Measurements from ENCODE around the gene CLASP2. TPM values are rescaled to one million over a fixed set of nuclear protein-coding genes. Genes with fewer than 3 reads are reported as not detected.
"Not testable (repeated sequence)": the region's sequence is repeated elsewhere in the genome, so short reads cannot be mapped to it uniquely, and the experiment has no call there.

The CLASP2 gene
- total and polyA plus RNA-seq, 5 donors from 2014 or later = 7.9 to 65.9 (median 13.3) TPM

GRCh38 chr3:33453331-33453761, 264.7 kb downstream of the CLASP2 start:
- Histone ChIP-seq H3K4me1 (ENCODE audit: control insufficient read depth, insufficient read depth, low read length, poor library complexity, severe bottlenecking) (no peaks in the 10 kb centered on the region), H3K9me3 (ENCODE audit: control insufficient read depth in 2 of 2, low read length in 2 of 2) (no peaks in the 10 kb centered on the region), H3K36me3 (ENCODE audit: control insufficient read depth, insufficient read depth, low read length) (no peaks in the 10 kb centered on the region), H3K27ac (ENCODE audit: insufficient read depth, low read length, poor library complexity, severe bottlenecking) (no peak overlapping the region), H3K27me3 (ENCODE audit: control insufficient read depth, insufficient read depth, low read length) (no peaks in the 10 kb centered on the region), H3K4me3 (ENCODE audit: low read depth, low read length) (no peak overlapping the region)
- DNase-seq (no peak), ATAC-seq (ENCODE audit: low read depth in 2 of 2) (no peak)
- Mint-ChIP-seq H3K4me1 (peaks cover 0 to 4% (median 3%) of the 10 kb centered on the region in 4 donors), H3K27ac (no peak overlapping the region), H3K36me3 (peaks cover 12% of the 10 kb centered on the region), H3K27me3 (no peaks in the 10 kb centered on the region), H3K4me3 (no peak overlapping the region), H3K9me3 (peaks cover 0 to 11% (median 4%) of the 10 kb centered on the region in 7 donors)

GRCh38 chr3:33451994-33452393, 266.1 kb downstream of the CLASP2 start:
- not testable (repeated sequence) for H3K27ac ChIP-seq (ENCODE audit: insufficient read depth, low read length, poor library complexity, severe bottlenecking); H3K36me3 ChIP-seq (ENCODE audit: control insufficient read depth, insufficient read depth, low read length); H3K27me3 Mint-ChIP-seq; H3K36me3 Mint-ChIP-seq; DNase-seq; H3K4me3 Mint-ChIP-seq; H3K4me1 ChIP-seq (ENCODE audit: control insufficient read depth, insufficient read depth, low read length, poor library complexity, severe bottlenecking); H3K9me3 ChIP-seq (ENCODE audit: control insufficient read depth in 2 of 2, low read length in 2 of 2); H3K9me3 Mint-ChIP-seq; ATAC-seq (ENCODE audit: low read depth in 2 of 2); H3K27me3 ChIP-seq (ENCODE audit: control insufficient read depth, insufficient read depth, low read length); H3K4me3 ChIP-seq (ENCODE audit: low read depth, low read length)
- H3K27ac Mint-ChIP-seq = peak overlapping the region in 1 of 3 donors; percentile 44
- peaks cover 0 to 11% (median 7%) of the 10 kb centered on the region in 4 donors for H3K4me1 Mint-ChIP-seq

- no peak overlapping the region for H3K27ac ChIP-seq (ENCODE audit: insufficient read depth, low read length, poor library complexity, severe bottlenecking)
- peak overlapping the region in 1 of 4 donors; percentile 77 for H3K4me3 Mint-ChIP-seq
Measured at GRCh38 chr3:33447958-33448357, 270.1 kb downstream of the CLASP2 start.

GRCh38 chr3:33447256-33447625, 270.8 kb downstream of the CLASP2 start:
- H3K4me1 ChIP-seq (ENCODE audit: control insufficient read depth, insufficient read depth, low read length, poor library complexity, severe bottlenecking); DNase-seq; H3K27me3 ChIP-seq (ENCODE audit: control insufficient read depth, insufficient read depth, low read length); H3K36me3 Mint-ChIP-seq; ATAC-seq (ENCODE audit: low read depth in 2 of 2); H3K9me3 ChIP-seq (ENCODE audit: control insufficient read depth in 2 of 2, low read length in 2 of 2); H3K36me3 ChIP-seq (ENCODE audit: control insufficient read depth, insufficient read depth, low read length); H3K27me3 Mint-ChIP-seq; H3K9me3 Mint-ChIP-seq; H3K27ac ChIP-seq (ENCODE audit: insufficient read depth, low read length, poor library complexity, severe bottlenecking): not testable (repeated sequence)
- Mint-ChIP-seq H3K4me3 (peak overlapping the region; percentile 10 to 84 (median 80)), H3K27ac (peak overlapping the region; percentile 31 to 88 (median 80)), H3K4me1 (peaks cover 5 to 18% (median 12%) of the 10 kb centered on the region in 4 donors)
- H3K4me3 ChIP-seq (ENCODE audit: low read depth, low read length) = peak overlapping the region; percentile 37

More at GRCh38 chr3:33447958-33448357, 270.1 kb downstream of the CLASP2 start:
- Mint-ChIP-seq H3K27ac (peak overlapping the region in 1 of 3 donors; percentile 15), H3K27me3 (peaks cover 4% of the 10 kb centered on the region), H3K36me3 (peaks cover 5% of the 10 kb centered on the region), H3K4me1 (peaks cover 5 to 16% (median 11%) of the 10 kb centered on the region in 4 donors), H3K9me3 (peaks cover 0 to 1% (median 0%) of the 10 kb centered on the region in 7 donors)
- no peaks in the 10 kb centered on the region for H3K9me3 ChIP-seq (ENCODE audit: control insufficient read depth in 2 of 2, low read length in 2 of 2)
- no peaks in the 10 kb centered on the region for H3K27me3 ChIP-seq (ENCODE audit: control insufficient read depth, insufficient read depth, low read length)
- no peak for DNase-seq
- H3K4me1 ChIP-seq (ENCODE audit: control insufficient read depth, insufficient read depth, low read length, poor library complexity, severe bottlenecking) = no peaks in the 10 kb centered on the region
- H3K36me3 ChIP-seq (ENCODE audit: control insufficient read depth, insufficient read depth, low read length) = no peaks in the 10 kb centered on the region
- no peak for ATAC-seq (ENCODE audit: low read depth in 2 of 2)
- H3K4me3 ChIP-seq (ENCODE audit: low read depth, low read length) = no peak overlapping the region

Other genes starting within 250 kb of the CLASP2 start
- 178 TPM for gene PDCD6IP, start 80.4 kb upstream of the CLASP2 start, total RNA-seq
- 10 to 100 TPM; 73.0 to 86.1 (median 78.8) TPM for gene PDCD6IP, start 80.4 kb upstream of the CLASP2 start, polyA plus RNA-seq

Data from CD4-positive, CD25-positive, alpha-beta regulatory T cell (primary cell).